NCI-H2081 (cell line): ENCODE measurements around the gene SOX5.
A peak's percentile ranks its signal among the peaks of the same experiment; 100 is the strongest.
"Not testable (repeated sequence)": the region's sequence is repeated elsewhere in the genome, so short reads cannot be mapped to it uniquely, and the experiment has no call there.

ENCODE experiments used
- DNase-seq, 2 experiments: peaks; one replicate each; lab custom pipeline; 2025; lab: John Stamatoyannopoulos, UW

The SOX5 gene

DNA sequence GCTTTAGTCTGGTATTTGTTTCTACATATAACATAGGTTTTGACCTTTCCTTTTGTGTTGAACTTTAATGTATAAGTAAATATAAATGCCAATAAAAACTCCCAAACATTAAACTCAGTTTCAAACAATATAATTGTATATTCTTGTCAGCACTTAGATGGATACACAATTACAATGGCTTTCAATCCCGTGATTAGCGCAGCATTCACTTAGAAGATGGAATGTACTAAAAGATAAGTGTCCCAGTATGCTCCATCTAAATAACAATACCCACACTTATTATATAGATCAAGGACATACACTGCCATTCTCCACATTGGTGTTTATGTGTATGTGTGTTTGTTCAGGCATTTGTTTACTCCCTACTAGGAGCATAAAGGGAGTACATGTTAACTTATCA is 193.1 kb downstream of the SOX5 start:
- peak; percentile 40 to 75 for DNase-seq

DNA sequence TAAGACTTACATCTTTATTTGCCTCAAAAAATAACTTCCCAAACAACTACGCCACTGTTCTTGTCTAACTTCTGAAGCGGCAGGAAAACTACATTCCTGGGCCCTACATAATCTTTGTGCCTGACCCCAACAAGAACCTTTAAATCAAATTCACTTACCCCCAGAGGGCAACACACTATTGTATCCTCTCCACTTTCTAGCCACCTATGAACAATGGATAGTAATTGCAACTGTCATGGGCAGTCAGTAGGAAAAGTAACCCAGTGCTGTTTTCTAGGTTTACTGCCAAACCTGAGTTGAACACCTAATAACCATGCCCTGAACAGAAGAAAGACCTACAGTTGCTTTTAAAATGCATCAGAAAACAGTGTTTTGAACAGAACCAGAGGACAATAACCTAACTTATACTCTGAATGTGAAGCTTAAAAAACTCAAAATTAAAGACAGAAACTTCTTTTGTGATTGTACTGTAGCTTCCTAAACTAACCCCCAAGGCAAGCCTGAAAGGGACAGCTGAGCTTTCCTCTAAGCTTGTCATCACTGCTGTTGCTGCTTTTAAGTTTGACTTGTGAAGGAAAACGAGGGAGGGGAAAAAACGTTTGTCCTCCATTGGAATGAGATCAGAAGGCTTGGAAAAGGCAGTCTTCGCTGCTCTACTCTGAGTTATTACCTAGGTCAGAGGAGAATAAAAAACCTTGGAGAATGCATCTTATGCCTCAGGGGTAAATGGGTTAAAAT is 195.7 kb downstream of the SOX5 start:
- no peak for DNase-seq

DNA sequence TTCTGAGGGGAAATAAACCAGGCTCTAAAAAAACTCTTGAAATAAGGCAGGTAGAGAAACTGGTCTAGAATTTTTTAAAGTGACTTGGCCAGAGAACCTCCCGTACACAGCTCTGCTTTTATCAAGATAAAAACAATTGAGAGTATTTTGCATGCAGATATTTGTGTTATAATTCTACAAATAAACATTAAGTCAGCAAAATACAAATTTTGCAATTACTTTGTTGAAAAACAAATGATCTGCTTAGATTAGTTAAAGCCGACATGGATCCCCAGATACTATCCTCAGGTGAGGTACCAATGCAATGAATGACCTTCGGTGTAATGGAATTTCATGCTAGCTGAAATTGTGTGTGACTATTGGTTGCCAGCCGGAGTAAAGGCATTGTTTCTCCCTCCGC is 197.2 kb downstream of the SOX5 start:
- no peak for DNase-seq

DNA sequence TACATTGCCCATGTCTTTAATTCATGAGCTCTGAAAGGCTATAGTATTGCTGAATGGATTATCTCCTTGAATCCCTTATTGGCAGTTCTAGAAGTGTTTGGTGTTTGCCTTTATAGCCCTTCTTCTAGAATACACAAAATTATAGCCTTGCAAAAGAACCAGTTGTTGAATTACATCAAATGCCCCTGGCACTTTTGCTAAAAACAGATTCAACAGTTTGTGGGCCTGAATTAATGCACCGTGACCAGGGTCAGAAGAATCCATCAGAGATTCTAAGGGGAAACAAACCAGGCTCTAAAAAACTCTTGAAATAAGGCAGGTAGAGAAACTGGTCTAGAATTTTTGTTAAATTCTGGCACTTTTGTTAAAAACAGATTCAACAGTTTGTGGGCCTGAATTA is 197.8 kb downstream of the SOX5 start:
- no peak for DNase-seq

DNA sequence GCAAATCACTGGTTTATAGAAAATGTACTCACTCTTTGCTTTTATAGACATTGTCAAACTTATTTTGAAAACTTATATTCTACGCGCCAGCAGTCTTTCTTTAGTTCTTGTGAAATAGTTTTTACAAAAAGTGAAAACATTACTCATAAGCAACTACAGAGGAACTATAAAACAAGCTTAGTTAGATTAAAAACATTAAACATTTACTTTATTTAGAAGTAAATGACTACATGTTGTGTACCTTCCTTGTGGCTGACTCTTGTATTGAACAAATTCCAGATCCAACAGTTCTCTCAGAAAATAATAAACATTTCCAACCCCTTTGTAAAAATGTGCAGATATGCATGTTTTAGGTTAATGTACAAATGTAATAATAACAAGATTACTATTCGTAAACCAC is 198.5 kb downstream of the SOX5 start:
- DNase-seq: no peak

DNA sequence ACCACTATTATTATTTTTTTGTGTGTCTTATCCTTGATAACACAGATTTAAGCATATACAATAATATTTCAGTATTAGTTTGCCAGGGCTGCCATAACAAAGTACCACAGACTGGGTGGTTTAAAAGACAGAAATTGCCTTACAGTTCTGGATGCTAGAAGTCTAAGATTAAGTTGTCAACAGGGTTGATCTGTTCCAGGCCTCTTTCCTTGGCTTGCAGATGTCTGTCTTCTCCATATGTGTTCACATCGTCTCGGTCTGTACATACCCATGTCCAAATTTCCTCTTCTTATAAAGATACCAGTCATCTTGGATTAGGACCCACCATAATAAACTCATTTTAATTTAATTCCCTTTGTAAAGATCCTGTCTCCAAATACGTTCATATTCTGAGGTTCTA is 204.8 kb downstream of the SOX5 start:
- no peak for DNase-seq

DNA sequence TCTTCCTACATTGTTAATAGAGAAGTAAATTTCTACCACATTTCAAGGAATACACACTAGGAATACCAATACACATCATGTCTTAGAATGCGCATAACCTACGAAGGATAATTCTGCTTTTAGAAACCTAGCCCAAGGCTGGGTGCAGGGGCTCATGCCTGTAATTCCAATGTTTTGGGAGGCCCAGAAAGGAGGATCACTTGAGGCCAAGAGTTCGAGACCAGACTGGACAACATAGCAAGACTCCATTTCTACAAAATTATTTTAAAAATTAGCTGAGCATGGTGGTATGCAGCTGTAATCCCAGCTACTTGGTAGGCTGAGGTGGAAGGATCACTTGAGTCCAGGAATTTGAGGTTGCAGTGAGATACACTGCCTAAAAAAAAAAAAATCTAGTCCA is 206.9 kb downstream of the SOX5 start:
- DNase-seq: no peak

DNA sequence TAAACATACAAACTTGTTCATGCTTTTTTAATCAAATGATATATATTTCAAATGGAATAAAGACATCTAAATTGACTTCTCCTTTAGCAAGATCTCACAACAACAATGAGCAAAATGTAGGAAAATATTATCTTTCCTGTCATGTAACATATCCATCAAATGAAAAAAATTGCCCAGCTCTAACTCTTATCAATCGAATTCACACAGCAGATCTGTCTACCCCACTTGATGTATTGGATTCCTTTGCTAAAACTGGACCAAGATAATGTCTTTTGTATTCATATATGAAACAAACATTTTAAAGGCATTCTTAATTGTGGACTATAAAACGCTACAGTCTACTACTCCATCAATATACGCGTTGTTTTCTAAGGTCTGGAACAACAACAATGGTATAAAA is 218.0 kb downstream of the SOX5 start:
- DNase-seq: no peak

DNA sequence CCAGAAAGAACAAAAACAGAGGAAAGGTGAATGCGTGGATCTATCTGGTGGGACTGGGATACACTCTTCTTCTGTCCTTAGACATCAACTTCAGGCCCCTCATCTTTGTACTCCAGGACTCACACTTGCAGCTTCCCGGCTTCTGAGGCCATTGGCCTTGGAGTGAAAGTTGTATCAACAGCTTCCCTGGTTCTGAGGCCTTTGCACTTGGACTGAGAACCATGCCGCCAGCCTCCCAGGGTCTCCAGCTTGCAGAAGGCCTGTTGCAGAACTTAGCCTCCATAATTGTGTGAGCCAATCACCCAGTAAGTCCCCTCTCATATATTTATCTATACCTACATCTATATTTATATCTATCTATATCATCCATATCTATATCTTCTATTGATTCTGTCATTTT is 218.4 kb downstream of the SOX5 start:
- DNase-seq: no peak

- no peak for DNase-seq
Observed at GRCh38 chr12:23729359-23729758, 220.1 kb downstream of the SOX5 start.

- DNase-seq: no peak
Observed at GRCh38 chr12:23726646-23727045, 222.8 kb downstream of the SOX5 start.

- peak; percentile 18 to 68 for DNase-seq
Observed at GRCh38 chr12:23722655-23723054, 226.8 kb downstream of the SOX5 start.

DNA sequence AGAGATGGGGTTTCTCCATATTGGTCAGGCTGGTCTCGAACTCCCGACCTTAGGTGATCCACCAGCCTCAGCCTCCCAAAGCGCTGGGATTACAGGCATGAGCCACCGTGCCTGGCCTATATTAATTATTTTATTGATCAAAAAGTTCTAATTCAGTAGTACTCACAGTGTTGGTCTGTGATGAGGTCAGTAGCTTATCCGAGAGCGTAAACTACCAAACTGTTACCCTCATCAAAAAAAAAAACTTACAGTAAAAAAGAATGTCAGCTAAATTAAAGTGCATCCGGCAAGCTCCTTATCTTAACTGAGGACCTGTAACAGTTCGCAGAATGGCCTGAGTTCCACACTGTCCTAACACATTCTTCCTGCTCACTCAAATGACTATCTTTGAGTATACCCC is 228.2 kb downstream of the SOX5 start:
- DNase-seq: no peak

DNA sequence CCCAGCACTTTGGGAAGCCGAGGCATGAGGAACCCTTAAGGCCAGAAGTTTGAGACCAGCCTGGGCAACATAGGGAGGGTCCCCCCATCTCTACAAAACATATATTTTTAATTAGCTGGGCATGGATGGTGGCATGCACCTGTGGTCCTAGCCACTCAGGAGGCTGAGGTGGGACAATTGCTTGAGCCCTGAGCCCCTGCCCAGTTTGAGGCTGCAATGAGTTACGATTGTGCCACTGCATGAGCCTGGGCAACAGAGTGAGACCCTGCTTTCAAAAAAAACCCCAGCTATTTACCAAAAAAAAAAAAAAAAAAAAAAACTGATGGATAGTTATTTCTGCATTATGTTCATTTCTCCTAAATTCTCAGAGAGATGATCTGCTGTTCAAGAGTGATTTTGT is 230.0 kb downstream of the SOX5 start:
- no peak for DNase-seq

DNA sequence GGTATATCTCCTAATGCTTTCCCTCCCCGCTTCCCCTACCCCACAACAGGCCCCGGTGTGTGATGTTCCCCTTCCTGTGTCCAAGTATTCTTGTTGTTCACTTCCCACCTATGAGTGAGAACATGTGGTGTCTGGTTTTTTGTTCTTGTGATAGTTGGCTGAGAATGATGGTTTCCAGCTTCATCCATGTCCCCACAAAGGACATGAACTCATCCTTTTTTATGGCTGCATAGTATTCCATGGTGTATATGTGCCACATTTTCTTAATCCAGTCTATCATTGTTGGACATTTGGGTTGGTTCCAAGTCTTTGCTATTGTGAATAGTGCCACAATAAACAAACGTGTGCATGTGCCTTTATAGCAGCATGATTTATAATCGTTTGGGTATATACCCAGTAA is 239.1 kb downstream of the SOX5 start:
- DNase-seq: not testable (repeated sequence)

- no peak for DNase-seq
Observed at GRCh38 chr12:23708185-23708837, 241.2 kb downstream of the SOX5 start.

GRCh38 chr12:23707270-23707669 is 242.2 kb downstream of the SOX5 start:
- DNase-seq: no peak

GRCh38 chr12:23704992-23705943 is 244.2 kb downstream of the SOX5 start:
- DNase-seq: no peak

GRCh38 chr12:23703051-23703450 is 246.4 kb downstream of the SOX5 start:
- no peak for DNase-seq

- peak in 1 of 2 experiments; percentile 22 for DNase-seq
Observed at GRCh38 chr12:23699031-23699430, 250.4 kb downstream of the SOX5 start.

DNA sequence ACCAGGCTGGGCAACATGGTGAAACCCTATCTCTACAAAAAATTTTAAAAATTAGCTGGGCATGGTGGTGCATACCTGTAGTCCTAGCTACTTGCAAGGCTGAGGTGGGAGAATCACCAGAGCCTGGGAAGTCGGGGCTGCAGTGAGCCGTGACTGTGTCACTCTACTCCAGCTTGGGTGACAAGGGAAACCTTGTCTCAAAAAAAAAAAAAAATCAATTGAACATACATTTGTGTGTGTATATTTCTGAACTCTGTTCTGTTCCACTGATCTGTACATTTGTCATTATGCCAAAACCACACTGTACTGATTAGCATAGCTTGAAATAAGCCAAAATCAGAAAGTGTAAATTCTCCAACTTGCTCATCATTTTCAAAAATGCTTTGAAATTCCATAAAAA is 254.6 kb downstream of the SOX5 start:
- no peak for DNase-seq

- no peak for DNase-seq
Observed at GRCh38 chr12:23694307-23694706, 255.2 kb downstream of the SOX5 start.

- no peak for DNase-seq
Observed at GRCh38 chr12:23687947-23688346, 261.5 kb downstream of the SOX5 start.
